ENCODE data around the gene ABCA2. TPM values are rescaled to one million over a fixed set of nuclear protein-coding genes. Genes with fewer than 3 reads are reported as not detected.
"Not testable (repeated sequence)": the region's sequence is repeated elsewhere in the genome, so short reads cannot be mapped to it uniquely, and the experiment has no call there.

ABCA2 gene
- total RNA-seq, 1 experiment from 2014 or later = 114 TPM

- H3K27ac ChIP-seq (ENCODE audit: low read depth, low read length) = no peak overlapping the region; the same call in 1 of the 2 replicates
Observed at GRCh38 chr9:137034039-137034708, 6.1 kb upstream of the ABCA2 start.

GRCh38 chr9:137033481-137033880, 5.4 kb upstream of the ABCA2 start:
- POLR2A ChIA-PET; H2AFZ ChIP-seq (ENCODE audit: low read depth, low read length, poor library complexity, severe bottlenecking); H3K9ac ChIP-seq (ENCODE audit: low read length); H3K4me2 ChIP-seq (ENCODE audit: low read length); H3K4me3 ChIP-seq (replicated peaks in 1 of 2; ENCODE audit: low read depth in 1 of 2, low read length in 2 of 2); intact Hi-C loops (cut with micrococcal nuclease); H3K27ac ChIP-seq (ENCODE audit: low read depth, low read length); H3K9me2 ChIP-seq (ENCODE audit: insufficient read depth); DNase-seq (ENCODE audit: low read depth, low spot score); H3K9me3 ChIP-seq (ENCODE audit: control insufficient read depth in 1 of 2, insufficient read depth in 1 of 2, low read depth in 1 of 2, low read length in 2 of 2); H3K27me3 ChIP-seq (ENCODE audit: insufficient read depth, low read length); H4K20me1 ChIP-seq (ENCODE audit: insufficient read depth); RAD21 ChIA-PET (ENCODE audit: low non-redundant PET in 1 of 2, low total read pairs in 2 of 2, uncharacterized antibody in 2 of 2, unreplicated experiment in 2 of 2); H3K79me2 ChIP-seq (ENCODE audit: insufficient read depth, low read length); BruUV-seq (replicated peaks); ATAC-seq; H3K36me3 ChIP-seq (ENCODE audit: control insufficient read depth in 1 of 2, insufficient read depth in 2 of 2, low read length in 2 of 2): not testable (repeated sequence)
- CTCF ChIA-PET = interaction anchor here (1.7 to 4.0 kb wide), 2 partner anchors 85 to 243 kb away, joined by 5 to 109 read pairs; partner anchors contain the start of gene TMEM141
- peaks cover 17 to 34% of the 10 kb centered on the region in 2 experiments for H3K4me1 ChIP-seq (ENCODE audit: control insufficient read depth in 1 of 2, insufficient read depth in 2 of 2, low read length in 2 of 2)

More at GRCh38 chr9:137034039-137034708, 6.1 kb upstream of the ABCA2 start:
- peak; percentile 10 for ATAC-seq
- Histone ChIP-seq H3K4me2 (ENCODE audit: low read length) (peak overlapping the region; percentile 70), H3K4me1 (ENCODE audit: control insufficient read depth in 1 of 2, insufficient read depth in 2 of 2, low read length in 2 of 2) (peaks cover 13 to 27% of the 10 kb centered on the region in 2 experiments; a peak in 3 of 4 replicates), H3K9me2 (ENCODE audit: insufficient read depth) (no peaks in the 10 kb centered on the region), H3K36me3 (ENCODE audit: control insufficient read depth in 1 of 2, insufficient read depth in 2 of 2, low read length in 2 of 2) (peaks cover 0 to 3% of the 10 kb centered on the region in 2 experiments; a peak in 2 of 4 replicates), H3K9ac (ENCODE audit: low read length) (no peak overlapping the region), H4K20me1 (ENCODE audit: insufficient read depth) (no peaks in the 10 kb centered on the region), H3K79me2 (ENCODE audit: insufficient read depth, low read length) (no peaks in the 10 kb centered on the region), H2AFZ (ENCODE audit: low read depth, low read length, poor library complexity, severe bottlenecking) (no peak overlapping the region), H3K27me3 (ENCODE audit: insufficient read depth, low read length) (no peaks in the 10 kb centered on the region), H3K4me3 (replicated peaks in 1 of 2; ENCODE audit: low read depth in 1 of 2, low read length in 2 of 2) (no peak overlapping the region), H3K9me3 (ENCODE audit: control insufficient read depth in 1 of 2, insufficient read depth in 1 of 2, low read depth in 1 of 2, low read length in 2 of 2) (no peaks in the 10 kb centered on the region)
- no peak for DNase-seq (ENCODE audit: low read depth, low spot score)
- RAD21 ChIA-PET (ENCODE audit: low non-redundant PET in 1 of 2, low total read pairs in 2 of 2, uncharacterized antibody in 2 of 2, unreplicated experiment in 2 of 2) = interaction anchor here (0.7 to 1.9 kb wide), 5 partner anchors 13 to 187 kb away, joined by 3 to 25 read pairs (median 3); partner anchors contain the start of gene SAPCD2 (in 1 of the 2)
- POLR2A ChIA-PET = no interaction called here
- CTCF ChIA-PET = interaction anchor here (0.8 to 4.0 kb wide), 20 partner anchors 11 to 248 kb away, joined by 3 to 109 read pairs (median 6); partner anchors contain the start of genes AJM1, C8G, NPDC1 and SAPCD2
- intact Hi-C loops (cut with micrococcal nuclease) = no loop called here
- no peak for TF ChIP-seq JUND (IDR thresholded peaks at IDR 0.05)
- TF ChIP-seq TCF7L2 (IDR thresholded peaks at IDR 0.05; ENCODE audit: borderline replicate concordance, extremely low read depth, insufficient read depth, insufficient read length) = peak; percentile 13
- no TSS peak for BruUV-seq (replicated peaks)

Data from HCT116 (cell line).